Type B pancreatic cell (in vitro differentiated cells): Measurements from ENCODE around the gene C8G. TPM values are rescaled to one million over a fixed set of nuclear protein-coding genes. Genes with fewer than 3 reads are reported as not detected.

ENCODE experiments used
- DNase-seq: peaks from one replicate; pipeline ENCODE4 v3.0.0; 2021; ENCODE audit warnings: mixed read lengths; ENCODE audit not compliant: unreplicated experiment; ENCODE audit errors: extremely low spot score
- H3K27ac Mint-ChIP-seq: 2 replicates; pipeline ENCODE4 v1.8.0; 2021; ENCODE audit warnings: mild to moderate bottlenecking, mixed read lengths
- H3K27me3 Mint-ChIP-seq: 2 replicates; pipeline ENCODE4 v1.8.0; 2021; ENCODE audit warnings: mixed read lengths
- H3K36me3 Mint-ChIP-seq: 2 replicates; pipeline ENCODE4 v1.8.0; 2021; ENCODE audit warnings: mixed read lengths
- H3K4me1 Mint-ChIP-seq: one replicate; pipeline ENCODE4 v1.8.0; 2021; ENCODE audit warnings: mixed read lengths; ENCODE audit not compliant: unreplicated experiment
- H3K4me3 Mint-ChIP-seq: 2 replicates; pipeline ENCODE4 v1.8.0; 2021; ENCODE audit warnings: mild to moderate bottlenecking, mixed read lengths
- H3K9me3 Mint-ChIP-seq: 2 replicates; pipeline ENCODE4 v1.8.0; 2021; ENCODE audit warnings: mixed read lengths
- CTCF ChIP-seq: fragments of 200-600 bp; sonication (generic); conservative IDR thresholded peaks from 2 replicates; pipeline ENCODE4 v1.5.0; 2021; ENCODE audit warnings: antibody characterized with exemption, mild to moderate bottlenecking
- total RNA-seq: library from RNA; stranded (reverse); gene quantifications from 2 replicates; pipeline ENCODE4 v1.2.1, GENCODE V29; 2021; ENCODE audit warnings: low replicate concordance

The C8G gene
- total RNA-seq, 1 donor from 2014 or later: 2.8 TPM

DNA sequence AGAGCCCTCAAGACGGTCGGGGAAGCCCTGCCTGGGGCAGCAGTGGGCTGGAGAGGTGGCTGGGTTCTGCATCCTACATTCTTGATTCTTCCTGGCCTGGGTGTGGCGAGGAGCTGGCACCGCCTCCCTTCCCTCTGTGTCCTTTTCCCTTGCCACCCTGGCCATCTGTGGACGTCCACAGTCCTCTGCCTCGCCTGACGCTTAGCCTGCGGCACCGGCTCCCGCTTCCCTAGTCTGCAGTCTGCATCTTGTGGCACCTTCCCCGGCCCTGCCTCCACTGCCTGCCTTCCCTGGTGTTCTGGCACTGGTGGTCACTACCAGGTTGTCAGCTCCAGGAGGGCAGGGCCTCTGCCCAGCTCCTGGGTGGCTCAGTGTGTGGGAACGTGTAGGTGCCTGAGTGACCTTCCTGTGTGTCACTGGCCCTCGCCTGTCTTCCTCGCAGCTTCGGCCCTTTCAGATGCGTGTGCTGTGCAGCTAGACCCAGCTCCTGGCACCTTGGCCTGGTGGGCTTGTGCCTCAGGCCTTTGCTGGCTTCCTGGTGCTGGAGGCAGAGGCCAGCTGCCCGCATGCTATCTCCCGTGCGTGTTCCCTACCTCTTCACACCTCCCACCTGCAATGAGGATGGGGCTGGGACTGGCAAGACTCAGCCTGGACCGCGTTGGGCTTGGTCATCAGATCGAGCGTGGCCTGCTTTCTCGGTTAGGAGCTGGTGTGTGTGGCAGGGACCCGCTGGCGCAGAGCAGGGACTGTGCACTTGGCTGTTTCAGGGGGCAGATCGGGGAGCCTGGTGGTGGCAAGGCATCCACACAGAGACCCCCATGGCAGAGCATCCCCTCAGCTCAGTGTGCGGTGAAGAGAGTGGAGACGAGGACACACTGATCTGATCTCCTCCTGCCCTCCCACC is 37.8 kb upstream of the C8G start:
- no peak overlapping the region for H3K27ac Mint-ChIP-seq
- no peaks in the 10 kb centered on the region for H3K27me3 Mint-ChIP-seq

GRCh38 chr9:136910197-136910900 is 34.7 kb upstream of the C8G start:
- Mint-ChIP-seq H3K9me3 (no peaks in the 10 kb centered on the region), H3K27me3 (no peaks in the 10 kb centered on the region), H3K36me3 (peaks cover 8% of the 10 kb centered on the region), H3K27ac (no peak overlapping the region), H3K4me1 (no peaks in the 10 kb centered on the region), H3K4me3 (no peak overlapping the region)
- DNase-seq: no peak
- no peak for TF ChIP-seq CTCF

More for the DNA sequence above, 37.8 kb upstream of the C8G start:
- Mint-ChIP-seq H3K4me3 (no peak overlapping the region), H3K4me1 (no peaks in the 10 kb centered on the region), H3K9me3 (no peaks in the 10 kb centered on the region), H3K36me3 (peaks cover 8% of the 10 kb centered on the region)
- no peak for TF ChIP-seq CTCF
- DNase-seq: no peak

- Mint-ChIP-seq H3K4me1 (no peaks in the 10 kb centered on the region), H3K27me3 (no peaks in the 10 kb centered on the region), H3K27ac (no peak overlapping the region), H3K9me3 (no peaks in the 10 kb centered on the region), H3K36me3 (peaks cover 7% of the 10 kb centered on the region), H3K4me3 (no peak overlapping the region)
- TF ChIP-seq CTCF: no peak
- DNase-seq: no peak
Measured at GRCh38 chr9:136910901-136911245, 34.2 kb upstream of the C8G start.

- H3K4me1 Mint-ChIP-seq: no peaks in the 10 kb centered on the region
- peaks cover 3% of the 10 kb centered on the region for H3K36me3 Mint-ChIP-seq
- H3K4me3 Mint-ChIP-seq: no peak overlapping the region
Measured at GRCh38 chr9:136913701-136914438, 31.2 kb upstream of the C8G start.

More at GRCh38 chr9:136913701-136914438, 31.2 kb upstream of the C8G start:
- Mint-ChIP-seq H3K27ac (no peak overlapping the region), H3K27me3 (no peaks in the 10 kb centered on the region), H3K9me3 (no peaks in the 10 kb centered on the region)
- no peak for DNase-seq
- no peak for TF ChIP-seq CTCF
